ENCODE measurements around the gene UIMC1.

- TF ChIP-seq POLR2A (IDR thresholded peaks at IDR 0.05) (no peak), CTCF (IDR thresholded peaks at IDR 0.05) (peak in 3 of 7 experiments; percentile 8 to 19 (median 16)), EP300 (IDR thresholded peaks at IDR 0.05) (no peak), POLR2AphosphoS5 (IDR thresholded peaks at IDR 0.05) (no peak)
Observed at GRCh38 chr5:176870110-176870591, 136.4 kb downstream of the UIMC1 start.

Data from stomach (tissue), 4 donors.